HEK293 (cell line): ENCODE results near the gene SELENOW.

Experiments
- EGR2 ChIP-seq: fragments of 450-650 bp; formaldehyde crosslinking; IDR thresholded peaks from 2 replicates; pipeline ENCODE4 v1.5.1; 2016; ENCODE audit warnings: low read depth, missing biosample characterization, missing genetic modification characterization
- KLF9 ChIP-seq: fragments of 450-650 bp; formaldehyde crosslinking; IDR thresholded peaks from 2 replicates; pipeline ENCODE4 v1.5.1; 2016; ENCODE audit warnings: missing biosample characterization, missing genetic modification characterization, low read depth
- OSR2 ChIP-seq: fragments of 450-650 bp; formaldehyde crosslinking; IDR thresholded peaks from 2 replicates; pipeline ENCODE4 v1.5.1; 2016; ENCODE audit warnings: missing biosample characterization, missing genetic modification characterization
- PRDM10 ChIP-seq: fragments of 450-650 bp; formaldehyde crosslinking; IDR thresholded peaks from 2 replicates; pipeline ENCODE4 v1.5.1; 2016; ENCODE audit warnings: missing biosample characterization, missing genetic modification characterization
- SCRT2 ChIP-seq: fragments of 450-650 bp; formaldehyde crosslinking; IDR thresholded peaks from 2 replicates; pipeline ENCODE4 v1.5.1; 2016; ENCODE audit warnings: missing biosample characterization, missing genetic modification characterization
- SP7 ChIP-seq: fragments of 450-650 bp; formaldehyde crosslinking; IDR thresholded peaks from 2 replicates; pipeline ENCODE4 v1.5.1; 2016; ENCODE audit warnings: missing biosample characterization, missing genetic modification characterization
- WT1 ChIP-seq: fragments of 450-650 bp; formaldehyde crosslinking; IDR thresholded peaks from 2 replicates; pipeline ENCODE4 v1.5.1; 2016; ENCODE audit warnings: missing biosample characterization, missing genetic modification characterization
- ZBTB11 ChIP-seq: fragments of 450-650 bp; formaldehyde crosslinking; conservative IDR thresholded peaks from 2 replicates; pipeline ENCODE4 v1.5.1; 2016; ENCODE audit warnings: low read depth, missing biosample characterization, missing genetic modification characterization
- ZBTB17 ChIP-seq: fragments of 450-650 bp; formaldehyde crosslinking; IDR thresholded peaks from 2 replicates; pipeline ENCODE4 v1.5.1; 2016; ENCODE audit warnings: missing biosample characterization, missing genetic modification characterization
- ZBTB48 ChIP-seq: fragments of 450-650 bp; formaldehyde crosslinking; IDR thresholded peaks from 2 replicates; pipeline ENCODE4 v1.5.1; 2016; ENCODE audit warnings: missing biosample characterization, missing genetic modification characterization
- ZNF221 ChIP-seq: fragments of 450-650 bp; formaldehyde crosslinking; IDR thresholded peaks from 2 replicates; pipeline ENCODE4 v1.5.1; 2017; ENCODE audit warnings: missing biosample characterization, missing genetic modification characterization, borderline replicate concordance
- ZNF23 ChIP-seq: fragments of 450-650 bp; formaldehyde crosslinking; IDR thresholded peaks from 2 replicates; pipeline ENCODE4 v1.5.1; 2016; ENCODE audit warnings: missing biosample characterization, missing genetic modification characterization, borderline replicate concordance
- ZNF24 ChIP-seq: fragments of 450-650 bp; formaldehyde crosslinking; IDR thresholded peaks from 2 replicates; pipeline ENCODE4 v1.5.1; 2016; ENCODE audit warnings: missing biosample characterization, missing genetic modification characterization
- ZNF362 ChIP-seq: fragments of 450-650 bp; formaldehyde crosslinking; IDR thresholded peaks from 2 replicates; pipeline ENCODE4 v1.5.1; 2016; ENCODE audit warnings: missing biosample characterization, missing genetic modification characterization
- ZNF391 ChIP-seq: fragments of 450-650 bp; formaldehyde crosslinking; IDR thresholded peaks from 2 replicates; pipeline ENCODE4 v1.5.1; 2016; ENCODE audit warnings: low read depth, missing biosample characterization, missing genetic modification characterization, borderline replicate concordance
- ZNF398 ChIP-seq: fragments of 450-650 bp; formaldehyde crosslinking; IDR thresholded peaks from 2 replicates; pipeline ENCODE4 v1.5.1; 2017; ENCODE audit warnings: missing biosample characterization, missing genetic modification characterization
- ZNF561 ChIP-seq: fragments of 450-650 bp; IDR thresholded peaks from 2 replicates; pipeline ENCODE4 v1.5.1; 2018; ENCODE audit warnings: missing biosample characterization, missing genetic modification characterization, borderline replicate concordance
- ZNF623 ChIP-seq: fragments of 450-650 bp; formaldehyde crosslinking; IDR thresholded peaks from 2 replicates; pipeline ENCODE4 v1.5.1; 2016; ENCODE audit warnings: missing biosample characterization, missing genetic modification characterization
- ZNF624 ChIP-seq: fragments of 450-650 bp; formaldehyde crosslinking; IDR thresholded peaks from 2 replicates; pipeline ENCODE4 v1.5.1; 2017; ENCODE audit warnings: missing biosample characterization, missing genetic modification characterization
- ZNF629 ChIP-seq: fragments of 450-650 bp; formaldehyde crosslinking; IDR thresholded peaks from 2 replicates; pipeline ENCODE4 v1.5.1; 2017; ENCODE audit warnings: missing biosample characterization, missing genetic modification characterization
- ZNF660 ChIP-seq: fragments of 450-650 bp; IDR thresholded peaks from 2 replicates; pipeline ENCODE4 v1.5.1; 2018; ENCODE audit warnings: missing biosample characterization, mild to moderate bottlenecking, missing genetic modification characterization
- ZNF768 ChIP-seq: fragments of 450-650 bp; formaldehyde crosslinking; IDR thresholded peaks from 2 replicates; pipeline ENCODE4 v1.5.1; 2018; ENCODE audit warnings: missing biosample characterization, mild to moderate bottlenecking, missing genetic modification characterization
- ZSCAN30 ChIP-seq: fragments of 450-650 bp; IDR thresholded peaks from 2 replicates; pipeline ENCODE4 v1.5.1; 2018; ENCODE audit warnings: missing biosample characterization, mild to moderate bottlenecking, missing genetic modification characterization, moderate library complexity
- TF ChIP-seq, protein P1 (sequence below): fragments of 450-650 bp; formaldehyde crosslinking; IDR thresholded peaks from 2 replicates; pipeline ENCODE4 v1.5.1; 2016; ENCODE audit warnings: missing biosample characterization, missing genetic modification characterization
- TF ChIP-seq, protein P2 (sequence below): fragments of 450-650 bp; formaldehyde crosslinking; IDR thresholded peaks from 2 replicates; pipeline ENCODE4 v1.5.1; 2017; ENCODE audit warnings: missing biosample characterization, mild to moderate bottlenecking, missing genetic modification characterization, moderate library complexity

Gene SELENOW

DNA sequence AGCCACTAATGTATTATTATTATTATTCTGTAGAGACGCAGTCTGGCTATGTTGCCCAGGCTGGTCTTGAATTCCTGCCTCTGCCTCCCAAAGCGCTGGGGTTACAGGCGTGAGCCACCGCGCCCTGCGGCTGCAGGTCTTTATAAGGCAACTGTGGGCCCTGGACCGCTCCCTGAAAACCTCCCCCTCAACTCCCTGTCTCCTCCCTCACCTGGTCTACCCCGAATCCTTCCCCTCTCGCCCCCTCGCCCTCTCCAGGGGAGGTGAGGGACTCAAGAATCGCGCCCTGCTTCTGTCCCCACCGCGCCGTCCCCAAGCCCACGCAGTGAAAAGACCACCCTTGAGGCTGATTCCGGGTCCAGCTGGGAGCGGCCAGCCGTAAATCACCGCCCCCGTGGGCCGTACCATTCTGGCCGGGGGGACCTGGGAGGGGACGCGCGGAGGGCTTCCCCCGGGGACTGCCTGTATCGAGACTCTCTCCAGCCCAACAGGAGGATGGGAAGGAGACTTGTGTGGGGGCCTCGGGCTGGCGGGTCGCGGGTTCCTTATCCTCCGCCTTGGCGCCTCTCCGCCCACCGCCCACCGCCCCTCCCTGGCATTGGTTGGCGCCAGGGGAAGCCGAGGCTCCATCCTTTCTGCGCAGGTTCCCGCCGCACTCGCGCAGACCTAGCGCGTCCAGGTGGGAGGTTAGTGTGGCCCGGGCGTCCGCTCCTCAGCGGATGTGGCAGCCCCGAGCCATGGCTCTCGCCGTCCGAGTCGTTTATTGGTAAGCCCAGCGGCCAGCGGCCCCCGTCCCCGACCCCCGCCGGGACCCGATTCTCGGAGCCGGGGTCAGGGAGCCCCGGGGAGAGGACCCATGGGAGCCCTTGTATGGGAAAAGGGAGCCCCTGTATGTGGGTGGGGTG lies at the start of gene SELENOW (continued):
- TF ChIP-seq PRDM10 (peak; percentile 100), ZNF23 (no peak; the same call in 1 of the 2 replicates), ZNF221 (tag by site-specific recombination) (no peak), ZNF623 (tag by site-specific recombination) (peak; percentile 18; the same call in 1 of the 2 replicates), ZNF768 (tag by site-specific recombination) (no peak), ZBTB48 (tag by site-specific recombination) (0 out of 2 replicates have a peak, but pooled peaks have one; percentile 42), ZBTB17 (peak; percentile 91), ZBTB11 (peak; percentile 27; the same call in 1 of the 2 replicates), ZNF362 (no peak), SP7 (tag by site-specific recombination) (peak; percentile 94), ZNF561 (peak; percentile 90), ZNF624 (tag by site-specific recombination) (no peak), EGR2 (tag by site-specific recombination) (peak; percentile 97), SCRT2 (tag by site-specific recombination) (peak; percentile 56; the same call in 1 of the 2 replicates), OSR2 (peak; percentile 11; the same call in 1 of the 2 replicates), ZNF660 (peak; percentile 82; the same call in 1 of the 2 replicates), ZSCAN30 (peak; percentile 81; the same call in 1 of the 2 replicates), ZNF24 (tag by site-specific recombination) (peak; percentile 65; the same call in 1 of the 2 replicates), WT1 (tag by site-specific recombination) (peak; percentile 95), KLF9 (tag by site-specific recombination) (peak; percentile 100), ZNF629 (tag by site-specific recombination) (peak; percentile 66), ZNF391 (tag by site-specific recombination) (peak; percentile 44; the same call in 1 of the 2 replicates), ZNF398 (peak; percentile 92)
- TF ChIP-seq, protein P1, sequence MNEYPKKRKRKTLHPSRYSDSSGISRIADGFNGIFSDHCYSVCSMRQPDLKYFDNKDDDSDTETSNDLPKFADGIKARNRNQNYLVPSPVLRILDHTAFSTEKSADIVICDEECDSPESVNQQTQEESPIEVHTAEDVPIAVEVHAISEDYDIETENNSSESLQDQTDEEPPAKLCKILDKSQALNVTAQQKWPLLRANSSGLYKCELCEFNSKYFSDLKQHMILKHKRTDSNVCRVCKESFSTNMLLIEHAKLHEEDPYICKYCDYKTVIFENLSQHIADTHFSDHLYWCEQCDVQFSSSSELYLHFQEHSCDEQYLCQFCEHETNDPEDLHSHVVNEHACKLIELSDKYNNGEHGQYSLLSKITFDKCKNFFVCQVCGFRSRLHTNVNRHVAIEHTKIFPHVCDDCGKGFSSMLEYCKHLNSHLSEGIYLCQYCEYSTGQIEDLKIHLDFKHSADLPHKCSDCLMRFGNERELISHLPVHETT = peak; percentile 69; the same call in 1 of the 2 replicates
- TF ChIP-seq, protein P2, sequence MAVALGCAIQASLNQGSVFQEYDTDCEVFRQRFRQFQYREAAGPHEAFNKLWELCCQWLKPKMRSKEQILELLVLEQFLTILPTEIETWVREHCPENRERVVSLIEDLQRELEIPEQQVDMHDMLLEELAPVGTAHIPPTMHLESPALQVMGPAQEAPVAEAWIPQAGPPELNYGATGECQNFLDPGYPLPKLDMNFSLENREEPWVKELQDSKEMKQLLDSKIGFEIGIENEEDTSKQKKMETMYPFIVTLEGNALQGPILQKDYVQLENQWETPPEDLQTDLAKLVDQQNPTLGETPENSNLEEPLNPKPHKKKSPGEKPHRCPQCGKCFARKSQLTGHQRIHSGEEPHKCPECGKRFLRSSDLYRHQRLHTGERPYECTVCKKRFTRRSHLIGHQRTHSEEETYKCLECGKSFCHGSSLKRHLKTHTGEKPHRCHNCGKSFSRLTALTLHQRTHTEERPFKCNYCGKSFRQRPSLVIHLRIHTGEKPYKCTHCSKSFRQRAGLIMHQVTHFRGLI (tag by site-specific recombination) = peak; percentile 72
